ENCODE data around the gene SLC22A5. TPM values are rescaled to one million over a fixed set of nuclear protein-coding genes. Genes with fewer than 3 reads are reported as not detected.

The SLC22A5 gene
- total RNA-seq, 1 experiment from 2014 or later, result 20.2 TPM

GRCh38 chr5:132425975-132426524 is 56.5 kb downstream of the SLC22A5 start:
- H3K9me3 ChIP-seq, result no peaks in the 10 kb centered on the region
- intact Hi-C loops (cut with micrococcal nuclease; ENCODE audit: unreplicated experiment), result no loop called here
- H3K27me3 ChIP-seq (replicated peaks; ENCODE audit: control insufficient read depth, insufficient read depth, low read length), result no peaks in the 10 kb centered on the region
- CTCF ChIA-PET, result interaction anchor here (0.7 to 3.2 kb wide), 3 partner anchors 65 to 75 kb away, joined by 3 to 8 read pairs (median 4); partner anchors contain the start of gene IRF1
- H3K4me3 ChIP-seq (ENCODE audit: low read depth, low read length), result no peak overlapping the region
- H3K9me3 Mint-ChIP-seq (ENCODE audit: unreplicated experiment), result no peaks in the 10 kb centered on the region
- H3K4me1 Mint-ChIP-seq (ENCODE audit: low read depth, unreplicated experiment), result peaks cover 44% of the 10 kb centered on the region
- H3K4me3 Mint-ChIP-seq (ENCODE audit: unreplicated experiment), result no peak overlapping the region
- H3K27ac Mint-ChIP-seq (ENCODE audit: unreplicated experiment), result no peak overlapping the region
- no peak for TF ChIP-seq CTCF (IDR thresholded peaks at IDR 0.05; ENCODE audit: insufficient read depth in 1 of 2, low read depth in 1 of 2, low read length in 1 of 2, severe bottlenecking in 1 of 2, unreplicated experiment in 1 of 2)
- H3K36me3 Mint-ChIP-seq (ENCODE audit: insufficient read depth, unreplicated experiment), result peaks cover 6% of the 10 kb centered on the region
- POLR2A ChIA-PET, result no interaction called here
- no peak for DNase-seq
- H3K4me1 ChIP-seq, result peaks cover 56% of the 10 kb centered on the region
- no peaks in the 10 kb centered on the region for H3K36me3 ChIP-seq (ENCODE audit: control insufficient read depth, insufficient read depth, low read length)
- H3K27me3 Mint-ChIP-seq (ENCODE audit: insufficient read depth, unreplicated experiment), result no peaks in the 10 kb centered on the region
- no TSS peak for BruUV-seq (replicated peaks)

GRCh38 chr5:132426525-132427138 is 57.1 kb downstream of the SLC22A5 start:
- peaks cover 56% of the 10 kb centered on the region for H3K4me1 ChIP-seq
- intact Hi-C loops (cut with micrococcal nuclease; ENCODE audit: unreplicated experiment), result loop anchor here (1.0 kb wide), 1 partner anchor 70 kb away; no protein-coding TSS in a partner anchor

More at GRCh38 chr5:132426525-132427138, 57.1 kb downstream of the SLC22A5 start:
- H3K9me3 ChIP-seq, result no peaks in the 10 kb centered on the region
- peaks cover 44% of the 10 kb centered on the region for H3K4me1 Mint-ChIP-seq (ENCODE audit: low read depth, unreplicated experiment)
- H3K9me3 Mint-ChIP-seq (ENCODE audit: unreplicated experiment), result no peaks in the 10 kb centered on the region
- no peak overlapping the region for H3K4me3 ChIP-seq (ENCODE audit: low read depth, low read length)
- peak in 1 of 2 experiments; percentile 56 for TF ChIP-seq CTCF (IDR thresholded peaks at IDR 0.05; ENCODE audit: insufficient read depth in 1 of 2, low read depth in 1 of 2, low read length in 1 of 2, severe bottlenecking in 1 of 2, unreplicated experiment in 1 of 2)
- no TSS peak for BruUV-seq (replicated peaks)
- H3K27ac Mint-ChIP-seq (ENCODE audit: unreplicated experiment), result peak overlapping the region; percentile 22
- POLR2A ChIA-PET, result interaction anchor here (0.9 to 1.7 kb wide), 2 partner anchors 43 to 64 kb away, joined by 3 to 8 read pairs; partner anchors contain the start of gene IRF1
- peak in 1 of 2 experiments; percentile 58 for DNase-seq
- H3K36me3 ChIP-seq (ENCODE audit: control insufficient read depth, insufficient read depth, low read length), result no peaks in the 10 kb centered on the region
- H3K27me3 Mint-ChIP-seq (ENCODE audit: insufficient read depth, unreplicated experiment), result no peaks in the 10 kb centered on the region
- H3K27me3 ChIP-seq (replicated peaks; ENCODE audit: control insufficient read depth, insufficient read depth, low read length), result no peaks in the 10 kb centered on the region
- CTCF ChIA-PET, result interaction anchor here (1.0 to 3.2 kb wide), 3 partner anchors 19 to 74 kb away, joined by 3 to 8 read pairs (median 4); partner anchors contain the start of gene IRF1
- H3K4me3 Mint-ChIP-seq (ENCODE audit: unreplicated experiment), result no peak overlapping the region
- peaks cover 2% of the 10 kb centered on the region for H3K36me3 Mint-ChIP-seq (ENCODE audit: insufficient read depth, unreplicated experiment)
